Measurements from ENCODE around the gene SEC11A. TPM values are rescaled to one million over a fixed set of nuclear protein-coding genes. Genes with fewer than 3 reads are reported as not detected.

The SEC11A gene
- 100 to 1,000 TPM in 1 of 5 experiments, 10 to 100 TPM in 4; 54.3 to 108 (median 63.5) TPM for total RNA-seq
- 100 to 1,000 TPM; 116 to 136 TPM for polyA plus RNA-seq
- total RNA-seq = 32.7 reads per million, percentile 62 among the genes with 10 or more reads in this experiment

GRCh38 chr15:84716036-84716732 lies at the start of gene SEC11A:
Gene SEC11A, minus strand, starts transcription at chr15:84716139. Its CDS starts 64 bp downstream, at chr15:84716075.
- Histone ChIP-seq H3K27me3 (ENCODE audit: control insufficient read depth in 2 of 2, insufficient read depth in 2 of 2, low read length in 2 of 2) (no peaks in the 10 kb centered on the region), H3K4me1 (ENCODE audit: control insufficient read depth in 2 of 2, insufficient read depth in 2 of 2, low read length in 2 of 2) (peaks cover 17 to 23% of the 10 kb centered on the region in 2 donors), H3K27ac (ENCODE audit: low read depth, low read length) (peak within 1 kb of the TSS; percentile 72), H3K36me3 (ENCODE audit: control insufficient read depth in 2 of 3, insufficient read depth in 3 of 3, low read length in 3 of 3) (peaks cover 0 to 12% (median 0%) of the 10 kb centered on the region in 3 experiments), H3K9me3 (ENCODE audit: control insufficient read depth in 2 of 3, low read length in 3 of 3) (no peaks in the 10 kb centered on the region), H3K4me3 (ENCODE audit: low read length) (peak within 1 kb of the TSS; percentile 69)
- peak; percentile 98 for ATAC-seq
- CTCF ChIA-PET = interaction anchor here (0.6 to 3.9 kb wide), 15 partner anchors 9 to 971 kb away, joined by 3 to 15 read pairs (median 5); no protein-coding TSS in a partner anchor
- H3K4me1 Mint-ChIP-seq = peaks cover 42 to 72% (median 55%) of the 10 kb centered on the region in 7 donors
- peak; percentile 86 to 94 (median 90) for DNase-seq
- H3K27ac Mint-ChIP-seq = peak within 1 kb of the TSS; percentile 93 to 98 (median 96)
- H3K27me3 Mint-ChIP-seq = no peaks in the 10 kb centered on the region
- peaks cover 0 to 2% (median 0%) of the 10 kb centered on the region in 11 donors for H3K9me3 Mint-ChIP-seq
- H3K4me3 Mint-ChIP-seq = peak within 1 kb of the TSS; percentile 86 to 100 (median 94)
- POLR2A ChIA-PET = interaction anchor here (0.6 to 15.4 kb wide), 23 partner anchors 9 to 661 kb away, joined by 3 to 453 read pairs (median 6); partner anchors contain the start of genes NMB, WDR73 and ZNF592
- peaks cover 0 to 12% (median 4%) of the 10 kb centered on the region in 5 donors for H3K36me3 Mint-ChIP-seq
- intact Hi-C loops (cut with micrococcal nuclease) = loop anchor here (1.0 to 5.0 kb wide), 9 partner anchors 9 to 119 kb away; partner anchors contain the start of genes NMB (in 2 of the 2), WDR73 (in 2 of the 2), ZNF592 (in 2 of the 2) and ZSCAN2 (in 1 of the 2)

GRCh38 chr15:84765675-84766074 lies 49.7 kb upstream of the SEC11A start:
- ChIA-PET CTCF (interaction anchor here (0.7 to 0.8 kb wide), 2 partner anchors 10 to 107 kb away, joined by 3 to 5 read pairs; no protein-coding TSS in a partner anchor), POLR2A (interaction anchor here (0.8 kb wide), 1 partner anchor 47 kb away, joined by 3 read pairs; no protein-coding TSS in a partner anchor)
- no peaks in the 10 kb centered on the region for H3K9me3 Mint-ChIP-seq
- H3K4me1 Mint-ChIP-seq = peaks cover 23 to 30% (median 26%) of the 10 kb centered on the region in 7 donors
- H3K27ac Mint-ChIP-seq = peak overlapping the region in 3 of 9 donors; percentile 26 to 66 (median 37)
- intact Hi-C loops (cut with micrococcal nuclease) = no loop called here
- H3K27me3 ChIP-seq (ENCODE audit: control insufficient read depth in 2 of 2, insufficient read depth in 2 of 2, low read length in 2 of 2) = no peaks in the 10 kb centered on the region
- H3K27ac ChIP-seq (ENCODE audit: low read depth, low read length) = no peak overlapping the region
- no peaks in the 10 kb centered on the region for H3K27me3 Mint-ChIP-seq
- H3K4me3 Mint-ChIP-seq = no peak overlapping the region
- H3K36me3 Mint-ChIP-seq = peaks cover 7 to 31% (median 27%) of the 10 kb centered on the region in 5 donors
- no peaks in the 10 kb centered on the region for H3K9me3 ChIP-seq (ENCODE audit: control insufficient read depth in 2 of 3, low read length in 3 of 3)
- H3K36me3 ChIP-seq (ENCODE audit: control insufficient read depth in 2 of 3, insufficient read depth in 3 of 3, low read length in 3 of 3) = peaks cover 0 to 47% (median 0%) of the 10 kb centered on the region in 3 experiments
- DNase-seq (no peak), ATAC-seq (no peak)
- no peak overlapping the region for H3K4me3 ChIP-seq (ENCODE audit: low read length)
- H3K4me1 ChIP-seq (ENCODE audit: control insufficient read depth in 2 of 2, insufficient read depth in 2 of 2, low read length in 2 of 2) = peaks cover 10 to 20% of the 10 kb centered on the region in 2 donors

- POLR2A ChIA-PET = interaction anchor here (0.8 kb wide), 1 partner anchor 46 kb away, joined by 3 read pairs; no protein-coding TSS in a partner anchor
- CTCF ChIA-PET = interaction anchor here (0.8 kb wide), 1 partner anchor 106 kb away, joined by 5 read pairs; no protein-coding TSS in a partner anchor
- DNase-seq (no peak), ATAC-seq (no peak)
- Histone ChIP-seq H3K36me3 (ENCODE audit: control insufficient read depth in 2 of 3, insufficient read depth in 3 of 3, low read length in 3 of 3) (peaks cover 0 to 40% (median 0%) of the 10 kb centered on the region in 3 experiments), H3K4me1 (ENCODE audit: control insufficient read depth in 2 of 2, insufficient read depth in 2 of 2, low read length in 2 of 2) (peaks cover 17 to 27% of the 10 kb centered on the region in 2 donors), H3K27me3 (ENCODE audit: control insufficient read depth in 2 of 2, insufficient read depth in 2 of 2, low read length in 2 of 2) (no peaks in the 10 kb centered on the region), H3K4me3 (ENCODE audit: low read length) (no peak overlapping the region), H3K27ac (ENCODE audit: low read depth, low read length) (no peak overlapping the region), H3K9me3 (ENCODE audit: control insufficient read depth in 2 of 3, low read length in 3 of 3) (no peaks in the 10 kb centered on the region)
- Mint-ChIP-seq H3K4me3 (no peak overlapping the region), H3K27me3 (no peaks in the 10 kb centered on the region), H3K9me3 (no peaks in the 10 kb centered on the region), H3K36me3 (peaks cover 7 to 31% (median 25%) of the 10 kb centered on the region in 5 donors), H3K4me1 (peaks cover 16 to 27% (median 20%) of the 10 kb centered on the region in 7 donors), H3K27ac (peak overlapping the region in 6 of 9 donors; percentile 3 to 78 (median 27))
- intact Hi-C loops (cut with micrococcal nuclease) = loop anchor here in 1 of 2 donors (5.0 kb wide), 1 partner anchor 178 kb away; no protein-coding TSS in a partner anchor
Observed at GRCh38 chr15:84764989-84765388, 49.0 kb upstream of the SEC11A start.

- Histone ChIP-seq H3K9me3 (ENCODE audit: control insufficient read depth in 2 of 3, low read length in 3 of 3) (no peaks in the 10 kb centered on the region), H3K27me3 (ENCODE audit: control insufficient read depth in 2 of 2, insufficient read depth in 2 of 2, low read length in 2 of 2) (no peaks in the 10 kb centered on the region), H3K4me3 (ENCODE audit: low read length) (no peak overlapping the region), H3K36me3 (ENCODE audit: control insufficient read depth in 2 of 3, insufficient read depth in 3 of 3, low read length in 3 of 3) (peaks cover 0 to 37% (median 0%) of the 10 kb centered on the region in 3 experiments), H3K4me1 (ENCODE audit: control insufficient read depth in 2 of 2, insufficient read depth in 2 of 2, low read length in 2 of 2) (peaks cover 18 to 31% of the 10 kb centered on the region in 2 donors), H3K27ac (ENCODE audit: low read depth, low read length) (no peak overlapping the region)
- Mint-ChIP-seq H3K4me1 (peaks cover 12 to 25% (median 16%) of the 10 kb centered on the region in 7 donors), H3K27me3 (no peaks in the 10 kb centered on the region), H3K9me3 (no peaks in the 10 kb centered on the region), H3K36me3 (peaks cover 7 to 29% (median 24%) of the 10 kb centered on the region in 5 donors), H3K4me3 (peak overlapping the region in 2 of 10 donors; percentile 8 to 44), H3K27ac (peak overlapping the region in 6 of 9 donors; percentile 38 to 82 (median 54))
- no peak for DNase-seq
- CTCF ChIA-PET = interaction anchor here (0.8 kb wide), 1 partner anchor 106 kb away, joined by 5 read pairs; no protein-coding TSS in a partner anchor
- intact Hi-C loops (cut with micrococcal nuclease) = loop anchor here in 1 of 2 donors (5.0 kb wide), 1 partner anchor 177 kb away; no protein-coding TSS in a partner anchor
- no peak for ATAC-seq
- POLR2A ChIA-PET = interaction anchor here (0.6 to 1.0 kb wide), 4 partner anchors 15 to 117 kb away, joined by 3 to 5 read pairs (median 4); no protein-coding TSS in a partner anchor
Observed at GRCh38 chr15:84764585-84764984, 48.6 kb upstream of the SEC11A start.

GRCh38 chr15:84762840-84763572 lies 47.1 kb upstream of the SEC11A start:
- no peak overlapping the region for H3K4me3 Mint-ChIP-seq
- no peak for DNase-seq

More at GRCh38 chr15:84762840-84763572, 47.1 kb upstream of the SEC11A start:
- ChIA-PET POLR2A (interaction anchor here (0.9 kb wide), 1 partner anchor 109 kb away, joined by 4 read pairs; the partner anchor contains the start of gene WDR73), CTCF (interaction anchor here (0.6 to 0.8 kb wide), 2 partner anchors 11 to 75 kb away, joined by 4 to 5 read pairs; no protein-coding TSS in a partner anchor)
- H3K36me3 Mint-ChIP-seq = peaks cover 7 to 17% (median 15%) of the 10 kb centered on the region in 5 donors
- no peaks in the 10 kb centered on the region for H3K9me3 ChIP-seq (ENCODE audit: control insufficient read depth in 2 of 3, low read length in 3 of 3)
- no peak overlapping the region for H3K27ac ChIP-seq (ENCODE audit: low read depth, low read length)
- H3K27me3 ChIP-seq (ENCODE audit: control insufficient read depth in 2 of 2, insufficient read depth in 2 of 2, low read length in 2 of 2) = no peaks in the 10 kb centered on the region
- ATAC-seq = no peak
- intact Hi-C loops (cut with micrococcal nuclease) = loop anchor here in 1 of 2 donors (2.0 to 5.0 kb wide), 2 partner anchors 14 to 176 kb away; partner anchors contain the start of gene ZNF592
- H3K4me1 ChIP-seq (ENCODE audit: control insufficient read depth in 2 of 2, insufficient read depth in 2 of 2, low read length in 2 of 2) = peaks cover 24 to 36% of the 10 kb centered on the region in 2 donors
- no peak overlapping the region for H3K27ac Mint-ChIP-seq
- H3K4me3 ChIP-seq (ENCODE audit: low read length) = no peak overlapping the region
- H3K9me3 Mint-ChIP-seq = no peaks in the 10 kb centered on the region
- no peaks in the 10 kb centered on the region for H3K27me3 Mint-ChIP-seq
- H3K4me1 Mint-ChIP-seq = peaks cover 5 to 20% (median 10%) of the 10 kb centered on the region in 7 donors
- H3K36me3 ChIP-seq (ENCODE audit: control insufficient read depth in 2 of 3, insufficient read depth in 3 of 3, low read length in 3 of 3) = peaks cover 0 to 26% (median 0%) of the 10 kb centered on the region in 3 experiments

All from naive thymus-derived CD4-positive, alpha-beta T cell (primary cell).